HL-60 (cell line): Measurements from ENCODE around the gene IQCH.

Source experiments
- CTCF ChIP-seq: IDR thresholded peaks from one replicate; pipeline ENCODE4 v1.5.1; 2011; ENCODE audit warnings: low read length, control low read depth, inconsistent platforms; ENCODE audit not compliant: insufficient read depth
- POLR2AphosphoS5 ChIP-seq: IDR thresholded peaks from 2 replicates; pipeline ENCODE4 v1.6.1; 2012; ENCODE audit warnings: low read depth
- SPI1 ChIP-seq: IDR thresholded peaks from 2 replicates; pipeline ENCODE4 v1.6.1; 2012; ENCODE audit warnings: low read depth, mild to moderate bottlenecking, borderline replicate concordance
- TF ChIP-seq, protein P1 (sequence below): IDR thresholded peaks from 2 replicates; pipeline ENCODE4 v1.6.1; 2012; ENCODE audit warnings: low read depth; ENCODE audit not compliant: insufficient replicate concordance

DNA sequence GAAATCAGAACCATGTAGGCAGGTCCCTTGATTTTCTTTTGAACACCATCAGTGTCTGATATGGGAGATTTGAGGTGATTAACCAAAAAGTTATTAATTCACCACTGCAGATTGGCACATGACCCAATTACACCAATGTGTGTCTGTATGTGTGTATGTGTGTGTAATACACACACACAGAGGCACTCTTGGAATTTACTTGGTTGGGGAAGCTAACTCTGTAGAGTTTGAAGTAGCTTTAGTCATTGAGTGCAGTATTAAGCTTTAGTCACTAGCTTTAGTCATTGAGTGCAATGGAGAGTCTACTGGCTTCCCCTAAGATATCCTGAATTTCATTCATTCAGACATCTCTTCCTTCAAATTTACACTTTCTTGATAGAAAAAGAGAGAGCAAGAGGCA, 156.9 kb downstream of the IQCH start:
- TF ChIP-seq CTCF, result no peak
- TF ChIP-seq POLR2AphosphoS5, result no peak
- TF ChIP-seq, protein P1, sequence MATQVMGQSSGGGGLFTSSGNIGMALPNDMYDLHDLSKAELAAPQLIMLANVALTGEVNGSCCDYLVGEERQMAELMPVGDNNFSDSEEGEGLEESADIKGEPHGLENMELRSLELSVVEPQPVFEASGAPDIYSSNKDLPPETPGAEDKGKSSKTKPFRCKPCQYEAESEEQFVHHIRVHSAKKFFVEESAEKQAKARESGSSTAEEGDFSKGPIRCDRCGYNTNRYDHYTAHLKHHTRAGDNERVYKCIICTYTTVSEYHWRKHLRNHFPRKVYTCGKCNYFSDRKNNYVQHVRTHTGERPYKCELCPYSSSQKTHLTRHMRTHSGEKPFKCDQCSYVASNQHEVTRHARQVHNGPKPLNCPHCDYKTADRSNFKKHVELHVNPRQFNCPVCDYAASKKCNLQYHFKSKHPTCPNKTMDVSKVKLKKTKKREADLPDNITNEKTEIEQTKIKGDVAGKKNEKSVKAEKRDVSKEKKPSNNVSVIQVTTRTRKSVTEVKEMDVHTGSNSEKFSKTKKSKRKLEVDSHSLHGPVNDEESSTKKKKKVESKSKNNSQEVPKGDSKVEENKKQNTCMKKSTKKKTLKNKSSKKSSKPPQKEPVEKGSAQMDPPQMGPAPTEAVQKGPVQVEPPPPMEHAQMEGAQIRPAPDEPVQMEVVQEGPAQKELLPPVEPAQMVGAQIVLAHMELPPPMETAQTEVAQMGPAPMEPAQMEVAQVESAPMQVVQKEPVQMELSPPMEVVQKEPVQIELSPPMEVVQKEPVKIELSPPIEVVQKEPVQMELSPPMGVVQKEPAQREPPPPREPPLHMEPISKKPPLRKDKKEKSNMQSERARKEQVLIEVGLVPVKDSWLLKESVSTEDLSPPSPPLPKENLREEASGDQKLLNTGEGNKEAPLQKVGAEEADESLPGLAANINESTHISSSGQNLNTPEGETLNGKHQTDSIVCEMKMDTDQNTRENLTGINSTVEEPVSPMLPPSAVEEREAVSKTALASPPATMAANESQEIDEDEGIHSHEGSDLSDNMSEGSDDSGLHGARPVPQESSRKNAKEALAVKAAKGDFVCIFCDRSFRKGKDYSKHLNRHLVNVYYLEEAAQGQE, result no peak
- TF ChIP-seq SPI1, result no peak
